HG03064 (cell line): ENCODE results near the gene RIPOR3.
"Not testable (repeated sequence)": the region's sequence is repeated elsewhere in the genome, so short reads cannot be mapped to it uniquely, and the experiment has no call there.

Source experiments
- ATAC-seq: cut with Tn5 transposase; IDR thresholded peaks from one replicate; pipeline ENCODE4 v1.9.1; 2021; ENCODE audit warnings: low read depth; ENCODE audit not compliant: unreplicated experiment

RIPOR3 gene

DNA sequence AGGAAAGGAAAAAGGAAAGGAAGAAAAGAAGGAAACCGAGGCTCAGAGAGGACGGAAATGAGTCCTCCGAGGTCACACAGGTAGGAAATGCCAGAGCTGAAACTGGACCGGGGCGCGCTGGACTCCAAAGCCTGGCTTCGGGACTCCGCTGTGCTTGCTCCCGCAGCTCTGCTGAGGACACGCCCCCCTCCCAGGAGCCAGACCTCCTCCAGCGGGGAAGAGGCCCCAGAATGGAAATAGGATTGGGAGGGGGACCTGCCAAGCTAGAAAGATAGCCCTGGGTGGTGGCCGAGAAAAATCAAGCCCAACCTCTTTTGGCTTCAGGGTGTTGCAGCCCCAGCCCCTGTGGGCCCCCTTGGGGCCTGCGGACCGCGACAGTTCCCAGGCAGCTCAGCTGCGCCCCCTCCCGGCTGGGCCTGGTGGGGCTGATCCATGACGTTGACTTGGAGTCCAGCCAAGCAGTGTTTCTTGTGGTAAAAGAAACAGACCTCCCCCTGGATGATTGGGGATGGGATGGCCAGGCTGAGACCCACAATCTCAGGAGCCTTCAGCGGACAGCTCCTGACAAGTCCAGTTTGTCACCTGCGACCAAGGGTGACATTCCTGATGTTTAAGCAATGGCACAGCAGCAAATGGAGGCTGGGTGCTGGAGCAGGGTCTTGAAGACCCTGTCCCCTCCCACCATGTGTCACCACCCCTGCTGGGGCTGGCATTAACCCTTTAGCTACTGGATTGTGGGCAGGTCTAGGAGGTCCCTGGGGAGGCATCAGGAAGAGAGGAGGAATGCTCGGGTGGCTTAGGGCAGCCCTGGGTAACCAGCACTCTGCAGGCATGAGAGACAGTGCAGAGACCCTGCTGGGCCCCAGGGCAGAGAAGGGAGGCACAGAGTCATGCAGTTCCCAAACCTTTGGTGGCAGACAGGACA is 55.4 kb downstream of the RIPOR3 start:
- ATAC-seq: no peak

DNA sequence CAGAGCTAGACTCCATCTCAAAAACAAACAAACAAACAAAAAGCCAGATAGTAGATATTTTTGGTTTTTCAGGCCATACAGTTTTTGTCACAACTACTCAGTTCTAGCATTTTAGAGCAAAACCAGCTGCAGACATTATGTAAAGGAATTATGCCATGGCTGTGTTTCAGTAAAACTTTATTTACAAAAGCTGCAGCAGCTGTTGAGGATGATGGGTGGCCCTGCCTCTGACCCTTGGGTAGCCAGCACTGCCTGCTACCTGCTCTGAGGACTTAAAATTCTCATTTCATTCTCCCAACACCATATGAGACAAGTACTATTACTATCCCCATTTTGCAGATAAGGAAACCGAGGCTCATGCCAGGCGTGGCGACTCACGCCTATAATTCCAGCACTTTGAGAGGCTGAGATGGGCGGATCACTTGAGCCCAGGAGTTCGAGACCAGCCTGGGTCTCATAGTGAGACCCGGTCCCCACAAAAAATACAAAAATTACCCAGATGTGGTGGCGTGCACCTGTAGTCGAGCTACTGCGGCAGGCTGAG is 56.3 kb downstream of the RIPOR3 start:
- no peak for ATAC-seq

DNA sequence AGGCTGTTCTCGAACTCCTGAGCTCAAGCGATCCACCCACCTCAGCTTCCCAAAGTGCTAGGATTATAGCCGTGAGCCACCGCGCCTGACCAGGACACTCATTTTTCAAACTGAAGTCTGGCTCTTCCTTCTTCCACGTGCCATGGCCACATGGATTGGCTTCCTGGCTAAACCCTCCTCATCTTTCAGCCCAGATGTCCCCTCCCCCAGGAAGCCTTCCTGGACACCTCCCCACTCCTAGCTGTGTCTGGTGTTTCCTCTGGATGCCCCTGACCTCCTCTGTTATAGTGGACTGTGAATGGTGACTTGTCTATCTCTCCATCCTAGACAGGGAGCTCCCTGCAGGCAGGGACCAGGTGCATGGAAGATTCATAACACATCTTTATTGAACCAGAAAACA is 57.2 kb downstream of the RIPOR3 start:
- ATAC-seq: no peak

DNA sequence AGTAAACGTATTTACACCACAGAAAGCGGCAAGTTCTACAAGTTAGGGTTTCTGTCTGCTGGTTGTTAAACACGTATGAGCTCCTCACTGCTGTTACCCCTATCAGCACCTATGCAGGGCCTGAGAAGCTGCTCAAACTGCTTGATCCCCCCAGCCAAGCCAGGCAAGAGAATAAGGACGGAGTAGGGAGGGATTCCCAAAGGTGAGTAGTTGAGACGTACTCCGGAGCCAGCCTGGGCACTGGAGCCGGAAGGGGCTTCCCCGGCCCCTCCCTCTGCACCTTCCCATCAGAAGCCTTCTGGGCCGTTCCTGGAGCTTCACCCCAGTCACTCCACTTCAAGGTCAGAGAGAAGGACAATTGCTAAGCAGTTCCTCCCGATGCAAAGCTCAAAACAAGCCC is 58.0 kb downstream of the RIPOR3 start:
- ATAC-seq: no peak

DNA sequence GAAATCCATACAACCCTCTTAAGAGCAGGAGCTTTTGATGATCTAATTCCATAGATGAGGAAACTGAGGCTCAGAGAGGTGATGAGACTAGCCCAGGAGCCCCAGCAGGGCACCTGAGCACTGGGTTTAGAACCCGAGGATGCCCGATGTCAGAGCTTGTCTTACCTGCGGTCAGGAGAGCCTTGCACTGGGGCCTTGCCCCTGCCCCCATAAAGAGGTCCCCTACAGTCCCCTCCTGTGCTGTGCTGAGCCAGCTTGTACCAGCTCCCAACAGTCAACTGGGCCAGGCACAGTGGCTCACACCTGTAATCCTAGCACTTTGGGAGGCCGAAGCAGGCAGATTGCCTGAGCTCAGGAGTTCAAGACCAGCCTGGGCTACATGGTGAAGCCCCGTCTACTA is 58.6 kb downstream of the RIPOR3 start:
- ATAC-seq: no peak

DNA sequence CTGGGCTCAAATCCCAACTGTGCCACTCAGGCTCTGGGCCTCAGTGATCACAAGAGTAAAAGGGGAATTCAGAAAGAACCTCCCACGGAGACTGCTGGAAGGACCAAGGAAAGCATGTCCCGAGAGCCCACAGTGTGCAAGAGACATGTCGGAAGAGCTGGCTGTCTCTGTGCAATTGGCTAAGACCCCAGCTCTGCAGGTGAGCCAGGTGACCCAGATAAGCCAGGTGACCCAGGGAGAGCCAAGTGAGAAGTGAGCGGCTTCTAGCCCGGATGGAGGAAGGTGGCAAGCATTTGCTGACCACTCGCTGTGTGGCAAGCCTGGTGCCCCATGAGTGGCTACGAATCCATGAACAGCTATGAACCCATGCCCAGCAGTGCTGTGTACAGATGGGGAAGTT is 59.1 kb downstream of the RIPOR3 start:
- ATAC-seq: no peak

DNA sequence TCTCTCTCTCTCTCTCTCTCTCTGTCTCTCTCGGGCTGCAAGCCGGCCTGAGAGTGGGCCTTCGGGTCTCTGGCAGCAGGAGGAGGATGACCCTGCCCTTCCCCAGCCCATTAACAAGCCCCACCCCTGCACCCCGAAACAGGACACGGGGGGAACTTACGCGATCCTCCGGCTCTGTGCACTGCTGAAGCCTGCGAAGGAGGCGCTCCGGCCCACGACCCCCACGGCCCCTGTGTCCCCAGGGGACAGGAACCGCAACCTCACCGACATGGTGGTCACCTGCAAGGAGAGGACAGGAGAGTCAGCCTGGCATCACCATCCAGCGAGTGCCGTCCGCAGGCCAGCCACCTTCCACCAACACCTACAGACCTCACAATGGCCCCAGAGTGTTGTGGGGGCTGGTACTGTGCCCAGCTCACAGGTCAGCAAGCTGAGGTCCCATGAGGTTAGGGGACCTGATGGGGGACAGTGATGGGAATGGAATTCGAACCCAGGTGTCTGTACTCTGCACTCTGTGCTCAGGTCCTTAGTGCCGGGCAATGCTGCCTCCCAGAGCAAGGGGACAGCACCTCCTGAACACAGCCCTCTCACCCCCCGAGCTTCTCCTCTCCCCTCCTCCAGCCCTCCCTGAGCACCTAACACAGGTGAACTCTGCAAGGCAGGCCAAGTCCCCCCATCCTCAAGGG is 60.6 kb downstream of the RIPOR3 start:
- ATAC-seq: no peak

DNA sequence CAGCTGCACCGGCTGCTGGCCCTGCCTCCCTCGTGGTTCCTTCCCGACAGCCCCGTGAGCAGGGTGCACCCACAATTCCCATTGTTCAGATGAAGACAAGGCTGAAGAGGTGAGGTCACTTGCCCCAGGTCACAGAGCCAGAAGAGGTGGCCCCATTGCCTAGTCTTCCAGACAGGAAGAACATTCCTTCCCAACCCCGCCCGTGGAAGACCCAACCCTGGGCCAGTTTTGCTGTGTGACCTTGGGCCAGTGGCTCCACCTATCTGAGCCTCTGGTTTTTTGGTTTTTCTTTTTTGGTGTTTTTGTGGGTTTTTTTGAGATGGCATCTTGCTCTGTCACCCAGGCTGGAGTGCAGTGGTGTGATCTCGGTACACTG is 61.7 kb downstream of the RIPOR3 start:
- no peak for ATAC-seq

DNA sequence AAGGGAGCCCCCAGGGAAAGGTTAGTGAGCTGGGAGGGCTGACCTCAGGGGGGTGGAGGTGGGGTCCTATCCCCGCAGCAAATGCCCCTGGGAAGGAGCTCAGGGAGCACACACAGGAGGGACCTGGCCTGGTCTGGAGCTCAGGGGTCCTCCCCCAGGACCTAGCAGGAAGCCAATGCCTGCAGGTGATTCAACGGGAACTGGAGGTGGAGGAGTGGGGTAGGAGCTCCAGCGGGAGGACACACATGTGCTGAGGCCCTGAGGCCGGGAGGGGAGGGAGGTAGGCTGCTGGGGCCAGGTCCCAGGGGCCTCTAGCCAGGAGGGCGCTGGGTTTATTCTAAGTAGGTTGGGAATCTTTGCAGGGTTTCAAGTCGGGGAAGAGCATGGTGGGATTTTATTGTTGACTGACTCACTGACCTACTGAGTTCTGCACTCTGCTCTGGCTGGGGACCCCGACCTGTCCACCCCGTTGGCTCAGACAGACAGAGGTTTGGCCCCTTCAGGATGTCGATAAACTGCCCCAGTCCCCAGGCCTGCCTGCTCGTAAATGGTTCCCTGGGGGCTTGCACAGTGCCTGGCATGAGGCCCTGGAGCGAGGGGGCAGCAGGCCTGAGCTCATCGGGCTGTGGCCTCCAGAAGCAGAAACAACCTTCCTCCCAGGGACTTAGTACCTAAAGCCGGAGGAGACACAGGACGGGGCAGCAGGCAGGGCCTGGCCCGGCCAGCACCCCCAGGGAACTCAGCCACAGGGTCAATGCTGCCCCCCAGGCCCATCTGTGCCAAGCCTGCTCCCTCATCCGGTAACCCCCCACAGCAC is 62.3 kb downstream of the RIPOR3 start:
- no peak for ATAC-seq

DNA sequence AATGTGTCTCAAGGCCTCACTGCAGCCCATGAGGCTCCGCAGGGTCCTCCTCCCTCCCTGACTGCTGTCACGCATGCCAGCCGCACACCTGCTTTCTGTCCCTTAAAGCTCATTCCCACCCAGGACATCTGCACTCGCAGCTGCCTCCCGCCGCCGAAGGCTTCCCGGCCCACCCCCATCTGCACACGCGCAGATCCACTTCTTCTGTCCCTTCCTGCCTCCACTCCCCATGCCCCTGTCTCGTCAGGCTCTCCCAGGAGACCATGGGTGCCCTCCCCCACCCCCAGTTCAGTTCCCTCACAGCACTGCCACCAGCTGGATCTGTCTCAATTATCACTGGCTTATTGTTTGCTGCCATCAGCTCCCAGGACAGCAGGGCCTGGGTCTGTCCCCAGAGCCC is 63.0 kb downstream of the RIPOR3 start:
- no peak for ATAC-seq

DNA sequence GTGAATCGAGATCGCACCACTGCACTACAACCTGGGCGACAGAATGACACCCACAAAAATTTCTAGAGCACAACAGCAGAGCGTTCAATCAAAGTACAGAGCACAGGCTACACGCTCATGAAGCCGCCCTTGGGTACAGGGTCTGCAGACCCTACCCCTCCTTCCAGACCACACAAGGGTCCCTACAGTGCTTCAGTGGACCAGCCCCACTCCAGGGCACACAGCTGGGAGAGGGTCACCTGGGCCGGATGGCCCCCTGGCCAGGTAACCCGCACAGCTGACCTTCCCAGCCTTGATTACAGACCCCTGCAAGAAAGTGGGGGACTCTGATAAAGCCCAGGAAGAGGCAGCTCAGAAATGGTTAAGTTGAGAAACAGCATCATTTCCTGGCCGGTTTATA is 63.6 kb downstream of the RIPOR3 start:
- ATAC-seq: no peak

DNA sequence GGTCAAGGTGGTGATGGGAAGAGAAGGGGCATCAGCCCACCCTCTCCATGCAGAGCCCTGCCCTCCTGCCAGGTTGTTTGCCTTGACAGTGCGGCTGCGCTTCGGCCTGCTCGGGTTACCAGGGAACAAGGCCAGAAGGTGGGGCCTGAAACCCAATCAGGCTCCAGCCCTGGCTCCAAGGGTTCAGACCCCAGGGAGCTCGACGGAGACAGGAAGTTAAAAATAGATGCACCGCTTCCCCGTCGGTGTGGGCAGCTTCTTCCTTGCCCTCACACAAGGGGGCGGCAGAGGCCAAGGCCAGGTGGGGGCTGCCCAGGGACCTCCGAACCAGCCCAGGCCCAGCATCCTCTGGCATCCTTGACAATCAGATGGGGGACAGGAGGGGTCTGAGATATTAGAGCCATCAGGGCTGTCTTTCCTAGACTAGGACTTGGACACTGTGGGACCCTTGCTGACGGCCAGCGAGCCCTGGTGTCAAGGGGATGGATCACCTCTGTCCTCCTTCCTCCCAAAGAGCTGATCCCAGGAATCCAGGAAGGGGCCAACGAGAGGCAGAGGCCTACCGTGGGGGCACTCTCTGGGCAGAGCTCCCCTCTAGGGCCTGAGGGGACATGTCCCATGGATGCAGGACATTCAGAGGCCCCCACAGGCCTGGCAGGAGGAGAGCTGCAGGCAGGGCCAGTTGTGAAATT is 65.2 kb downstream of the RIPOR3 start:
- no peak for ATAC-seq

DNA sequence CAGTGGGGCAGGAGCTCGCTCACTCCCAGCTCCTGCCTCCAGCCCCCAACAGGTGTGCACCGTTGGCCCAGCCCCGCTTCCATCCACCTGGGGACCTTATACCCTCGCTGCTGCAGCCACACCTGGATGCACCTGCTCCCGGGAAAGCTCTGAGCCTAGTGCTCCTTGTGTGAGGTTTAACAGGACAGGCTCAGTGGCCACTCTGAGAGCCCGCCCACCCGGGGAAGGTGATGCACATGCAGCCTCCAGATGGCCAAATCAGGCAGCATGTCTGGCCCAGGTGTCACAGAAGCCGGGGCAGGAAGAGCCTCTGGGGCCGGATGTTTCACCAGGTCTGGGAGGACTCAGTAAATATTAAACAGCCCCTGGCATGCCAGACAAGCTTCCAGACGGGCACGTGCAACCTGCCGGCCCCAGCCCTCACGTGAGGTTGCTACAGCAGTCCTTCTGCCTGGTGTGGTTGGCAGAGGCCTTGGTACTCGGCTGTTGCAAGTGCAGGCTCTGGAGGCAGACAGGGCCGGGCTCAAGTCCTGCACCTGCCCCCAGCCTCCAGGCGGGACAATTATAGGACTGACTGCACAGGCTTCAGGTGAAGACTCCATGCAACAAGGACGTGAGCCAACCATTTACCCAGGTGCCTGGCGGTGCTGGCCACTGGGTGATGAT is 66.9 kb downstream of the RIPOR3 start:
- ATAC-seq: no peak

DNA sequence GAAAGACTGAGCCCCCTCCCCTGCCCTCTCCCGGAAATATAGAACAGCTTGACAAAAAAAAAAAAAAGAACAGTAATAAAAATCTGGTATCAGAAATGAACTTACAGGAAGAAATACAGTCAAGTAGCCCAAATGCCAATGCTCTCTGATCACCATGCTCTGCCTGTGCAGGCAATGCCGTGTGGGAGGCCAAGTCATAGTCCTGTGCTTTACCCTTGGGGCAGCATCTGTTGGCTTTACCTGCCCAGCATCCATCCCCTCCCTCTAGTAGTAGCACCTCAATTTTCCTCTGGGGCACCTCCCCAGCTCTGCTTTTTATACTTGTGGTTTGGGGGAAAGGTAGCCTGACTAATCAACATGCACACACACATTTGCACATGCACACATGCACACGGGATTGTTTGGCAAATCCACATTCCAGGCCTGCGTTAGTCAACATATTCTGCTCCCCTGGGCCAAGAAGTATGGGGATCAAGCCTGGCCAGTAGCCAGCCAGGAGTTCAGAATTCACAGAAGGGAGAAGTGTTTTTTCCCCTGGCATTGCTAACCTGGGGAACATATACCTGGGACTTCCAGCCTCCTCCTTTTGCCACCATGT is 70.2 kb downstream of the RIPOR3 start:
- no peak for ATAC-seq

DNA sequence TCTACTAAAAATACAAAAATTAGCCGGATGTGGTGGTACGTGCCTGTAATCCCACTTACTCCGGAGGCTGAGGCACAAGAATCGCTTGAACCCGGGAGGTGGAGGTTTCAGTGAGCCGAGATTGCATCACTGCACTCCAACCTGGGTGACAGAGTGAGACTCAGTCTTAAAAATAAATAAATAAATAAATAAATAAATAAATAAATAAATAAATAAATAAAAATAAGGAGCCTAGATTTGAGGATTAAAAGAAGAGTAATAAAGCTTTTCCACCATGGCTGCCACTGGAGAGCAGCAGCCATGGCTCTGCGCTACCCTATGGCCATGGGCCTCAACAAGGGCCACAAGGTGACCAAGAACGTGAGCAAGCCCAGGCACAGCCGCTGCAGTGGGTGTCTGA is 70.9 kb downstream of the RIPOR3 start:
- not testable (repeated sequence) for ATAC-seq

DNA sequence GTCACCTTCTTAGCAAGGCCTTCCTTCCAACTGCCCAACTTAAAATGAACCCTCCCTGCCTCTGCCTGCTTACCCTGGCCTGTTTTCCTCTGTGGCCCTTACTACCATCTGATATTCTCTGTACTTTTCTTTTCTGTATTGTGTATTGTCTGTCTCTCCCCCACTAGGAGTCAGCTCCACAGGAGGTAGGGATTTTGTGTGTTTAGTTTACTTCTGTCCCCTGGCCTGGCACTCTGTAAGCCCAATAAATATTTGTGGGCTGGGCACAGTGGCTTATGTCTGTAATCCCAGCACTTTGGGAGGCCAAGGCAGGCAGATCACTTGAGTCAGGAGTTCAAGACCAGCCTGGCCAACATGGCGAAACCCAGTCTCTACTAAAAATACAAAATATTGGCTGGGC is 72.8 kb downstream of the RIPOR3 start:
- ATAC-seq: no peak

DNA sequence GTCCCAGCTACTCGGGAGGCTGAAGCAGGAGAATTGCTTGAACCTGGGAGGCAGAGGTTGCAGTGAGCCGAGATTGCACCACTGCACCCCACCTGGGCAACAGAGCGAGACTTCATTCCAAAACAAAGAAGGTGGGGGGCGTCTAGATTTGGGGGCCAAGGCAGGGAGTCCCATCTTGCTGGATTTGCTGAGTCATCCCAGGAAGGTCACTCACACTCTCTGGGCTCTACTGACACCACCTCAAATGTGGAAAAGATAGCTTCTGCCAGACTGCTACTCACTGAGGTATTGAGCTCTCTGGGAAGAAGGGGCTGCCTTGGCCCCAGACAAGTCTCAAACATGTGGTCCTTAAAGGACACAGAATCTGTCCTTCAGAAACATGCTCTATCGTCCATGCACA is 74.3 kb downstream of the RIPOR3 start:
- ATAC-seq: no peak

DNA sequence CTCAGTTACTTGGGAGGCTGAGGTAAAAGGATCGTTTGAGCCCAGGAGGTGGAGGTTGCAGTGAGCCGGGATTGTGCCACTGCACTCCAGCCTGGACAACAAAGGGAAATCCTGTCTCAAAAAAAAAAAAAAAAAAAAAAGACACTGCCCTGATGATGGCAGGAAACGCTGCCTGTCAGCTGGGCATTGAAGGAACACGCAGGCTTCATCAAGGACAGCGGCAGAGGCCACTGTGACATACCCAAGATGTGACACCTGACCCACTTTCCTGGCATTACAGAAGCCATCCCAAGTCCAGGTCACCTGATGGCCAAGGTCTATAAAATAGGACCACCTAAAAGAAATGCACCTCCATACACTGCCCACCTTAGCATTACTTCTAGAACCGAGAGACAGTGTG is 75.9 kb downstream of the RIPOR3 start:
- no peak for ATAC-seq

DNA sequence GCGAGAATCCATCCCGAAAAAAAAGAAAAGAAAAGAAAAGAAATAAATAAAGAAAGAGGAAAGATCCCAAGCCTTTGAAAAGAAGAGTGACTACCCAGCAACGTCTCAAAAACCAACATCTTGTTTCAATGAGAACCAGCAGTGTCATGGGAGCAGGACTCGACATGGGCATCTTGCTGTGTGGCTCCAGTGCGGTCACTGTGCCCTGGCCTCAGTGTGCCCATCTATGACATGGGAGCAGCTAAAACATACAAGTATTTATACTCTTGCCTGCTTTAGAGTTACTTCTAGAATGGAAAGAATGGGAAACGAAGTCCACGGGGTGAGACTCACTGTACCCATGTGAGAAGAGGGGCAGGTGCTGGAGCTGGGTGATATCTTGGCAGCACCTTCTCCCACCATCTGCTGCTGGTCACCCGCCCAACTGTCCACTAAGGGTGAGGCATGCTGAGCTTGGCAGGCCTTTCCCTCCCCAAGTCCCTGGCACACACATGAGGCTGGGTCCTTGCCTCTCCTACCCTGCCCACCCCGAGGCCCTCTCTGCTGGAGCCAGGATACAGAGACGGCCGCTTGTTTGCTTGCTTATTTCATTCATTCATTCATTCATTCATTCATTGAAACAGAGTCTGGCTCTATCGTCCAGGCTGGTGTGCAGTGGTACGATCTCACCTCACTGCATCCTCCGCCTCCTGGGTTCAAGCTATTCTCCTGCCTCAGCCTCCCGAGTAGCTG is 77.7 kb downstream of the RIPOR3 start:
- ATAC-seq: no peak
